HepG2 (cell line): ENCODE results near the gene IL17C. TPM values are rescaled to one million over a fixed set of nuclear protein-coding genes. Genes with fewer than 3 reads are reported as not detected.

Source experiments
- ATAC-seq: fragments of 200-7000 bp; cut with Tn5 transposase; 3 replicates; pipeline ENCODE4 v1.9.1; 2020; ENCODE audit warnings: mild to moderate bottlenecking, moderate library complexity
- BruUV-seq: library from RNA; stranded (reverse); fragments of 400-500 nt; replicated peaks from 2 replicates; lab custom pipeline; 2021; lab: Mats Ljungman, UMichigan
- CTCF ChIA-PET: fragments of 300-600 bp; formaldehyde crosslinking; extraction: SDS; loops from one replicate; lab custom pipeline; 2021; ENCODE audit warnings: low total read pairs, inconsistent platforms, low intra/inter-chr PET ratio; lab: Yijun Ruan, JAX
- POLR2A ChIA-PET: fragments of 350-600 bp; sonication (Branson Sonifier 250); formaldehyde crosslinking; loops from one replicate; lab custom pipeline; 2020; ENCODE audit warnings: antibody characterized with exemption, inconsistent platforms; lab: Yijun Ruan, JAX
- DNase-seq: peaks from one replicate; pipeline ENCODE4 v3.0.0-alpha.2; 2015; ENCODE audit warnings: low spot score
- FAIRE-seq: peaks from 3 replicates; lab custom pipeline; 2011; peaks lifted over from hg19 to GRCh38; lab: Jason Lieb, UNC
- H2AFZ ChIP-seq: one replicate; pipeline ENCODE4 v1.6.1; 2011; ENCODE audit warnings: low read length, inconsistent platforms
- H3K27ac ChIP-seq: fragments of 300-600 bp; 3 replicates; pipeline ENCODE4 v1.8.0; 2011; ENCODE audit warnings: mixed run types, mild to moderate bottlenecking, mixed read lengths, low read length, inconsistent platforms; ENCODE audit not compliant: insufficient read depth; ENCODE audit errors: extremely low read length
- H3K27me3 ChIP-seq, 2 experiments: fragments of 200-600 bp in 1 of 2; 2 replicates in 1 of 2; 3 replicates in 1 of 2; pipeline versions ENCODE4 v1.6.0 to v1.8.0; 2011; ENCODE audit warnings: low read length in 2 of 2, mild to moderate bottlenecking in 2 of 2, moderate library complexity in 2 of 2, inconsistent platforms in 1 of 2; ENCODE audit not compliant: insufficient read depth in 2 of 2, control insufficient read depth in 1 of 2
- H3K36me3 ChIP-seq, 2 experiments: fragments of 200-600 bp in 1 of 2; replicated peaks in 1 of 2; 2 replicates in 1 of 2; 3 replicates in 1 of 2; pipeline versions ENCODE4 v1.5.1 to v1.8.0; 2011; ENCODE audit warnings: low read length in 2 of 2, inconsistent platforms in 1 of 2; ENCODE audit not compliant: insufficient read depth in 2 of 2, control insufficient read depth in 1 of 2
- H3K4me1 ChIP-seq: 2 replicates; pipeline ENCODE4 v1.5.1; 2012; ENCODE audit warnings: low read length, inconsistent platforms; ENCODE audit not compliant: insufficient read depth
- H3K4me2 ChIP-seq: 2 replicates; pipeline ENCODE4 v1.6.0; 2011; ENCODE audit warnings: low read depth, low read length, inconsistent platforms
- H3K4me3 ChIP-seq, 3 experiments: fragments of 200-600 bp in 1 of 3; sonication (generic), shearing (Covaris generic) in 1 of 3; replicated peaks in 1 of 3; 2 replicates each; pipeline ENCODE4 v1.5.1; 2011 to 2016; ENCODE audit warnings: low read length in 3 of 3, inconsistent platforms in 2 of 3, low read depth in 2 of 3, mild to moderate bottlenecking in 2 of 3, control low read depth in 1 of 3, mixed read lengths in 1 of 3; ENCODE audit not compliant: insufficient read depth in 1 of 3
- H3K79me2 ChIP-seq: one replicate; pipeline ENCODE4 v1.6.1; 2011; ENCODE audit warnings: low read length, inconsistent platforms; ENCODE audit not compliant: insufficient read depth
- H3K9ac ChIP-seq: 2 replicates; pipeline ENCODE4 v1.6.0; 2011; ENCODE audit warnings: mild to moderate bottlenecking, low read depth, low read length, inconsistent platforms; ENCODE audit not compliant: insufficient read depth
- H3K9me3 ChIP-seq: 2 replicates; pipeline ENCODE4 v1.5.1; 2012; ENCODE audit warnings: mild to moderate bottlenecking, low read length
- H4K20me1 ChIP-seq: 2 replicates; pipeline ENCODE4 v1.6.0; 2011; ENCODE audit warnings: inconsistent platforms, mild to moderate bottlenecking, low read length, moderate library complexity; ENCODE audit not compliant: insufficient read depth
- CC2D1A ChIP-seq: sonication (generic); formaldehyde crosslinking; IDR thresholded peaks from 2 replicates; pipeline ENCODE4 v1.8.1; 2023; ENCODE audit warnings: mild to moderate bottlenecking, missing genetic modification reagents
- CEBPB ChIP-seq: IDR thresholded peaks from 2 replicates; pipeline ENCODE4 v1.6.1; 2011; ENCODE audit warnings: low read depth, low read length, improper control_type of control experiment, borderline replicate concordance
- DNMT3B ChIP-seq: conservative IDR thresholded peaks from 2 replicates; pipeline ENCODE4 v1.6.1; 2016; ENCODE audit warnings: missing biosample characterization, control low read depth
- GPN1 ChIP-seq: sonication (generic); formaldehyde crosslinking; IDR thresholded peaks from 2 replicates; pipeline ENCODE4 v1.5.1; 2020; ENCODE audit warnings: missing genetic modification reagents, borderline replicate concordance
- HOXD1 ChIP-seq: sonication (generic); formaldehyde crosslinking; IDR thresholded peaks from 2 replicates; pipeline ENCODE4 v1.5.0; 2020; ENCODE audit warnings: missing genetic modification reagents
- KLF16 ChIP-seq, 2 experiments: sonication (generic) in 1 of 2; formaldehyde crosslinking in 1 of 2; IDR thresholded peaks; 2 replicates each; pipeline versions ENCODE4 v1.6.1 to v1.8.0; 2016 to 2023; ENCODE audit warnings: missing genetic modification reagents in 2 of 2, missing compliant biosample characterization in 1 of 2
- PHF20 ChIP-seq: sonication (generic); formaldehyde crosslinking; IDR thresholded peaks from 2 replicates; pipeline ENCODE4 v1.5.0; 2020; ENCODE audit warnings: mild to moderate bottlenecking, missing genetic modification reagents
- SAFB2 ChIP-seq: sonication (generic); formaldehyde crosslinking; IDR thresholded peaks from 2 replicates; pipeline ENCODE4 v1.5.1; 2020; ENCODE audit warnings: missing genetic modification reagents, low read depth, mild to moderate bottlenecking, borderline replicate concordance
- SP140L ChIP-seq: sonication (generic); formaldehyde crosslinking; IDR thresholded peaks from 2 replicates; pipeline ENCODE4 v1.4.0; 2020; ENCODE audit warnings: missing genetic modification reagents, borderline replicate concordance
- SUZ12 ChIP-seq: fragments of 150-350 bp; IDR thresholded peaks from 2 replicates; pipeline ENCODE4 v1.6.1; 2014; ENCODE audit warnings: low read depth, low read length
- ZC3H4 ChIP-seq: sonication (generic); formaldehyde crosslinking; IDR thresholded peaks from 2 replicates; pipeline ENCODE4 v1.4.0; 2020; ENCODE audit warnings: missing genetic modification reagents, borderline replicate concordance
- ZNF281 ChIP-seq: sonication (generic); formaldehyde crosslinking; IDR thresholded peaks from 2 replicates; pipeline ENCODE4 v1.4.0; 2020; ENCODE audit warnings: missing genetic modification reagents, borderline replicate concordance
- ZNF709 ChIP-seq: sonication (generic); formaldehyde crosslinking; IDR thresholded peaks from 2 replicates; pipeline ENCODE4 v1.5.0; 2020; ENCODE audit warnings: mild to moderate bottlenecking, missing genetic modification reagents
- WGBS: methylation state at CpG from one replicate; pipeline ENCODE4 v1.1.6; 2017; ENCODE audit warnings: low lambda C conversion rate; 5-methylcytosine and 5-hydroxymethylcytosine counted together
- in situ Hi-C: cut with HindIII; loops from 2 replicates; pipeline ENCODE4 v1.10.0; 2017; ENCODE audit warnings: low pct_unique_long_range_greater_than_20kb; ENCODE audit not compliant: extremely low pct_ligation_motif_present
- intact Hi-C: fragments of 100-400 bp; cut with micrococcal nuclease; formaldehyde crosslinking; loops from one replicate; pipeline ENCODE4 v1.10.0; 2022; ENCODE audit not compliant: unreplicated experiment
- polyA plus RNA-seq, 8 experiments: library from polyadenylated mRNA; depleted of rRNA in 3 of 8; stranded (reverse) in 7 of 8; unstranded in 1 of 8; fragments of >200 nt; fragmentation: Illumina TruSeq in 4 of 8; extraction: Trizol in 4 of 8; gene quantifications; 2 replicates each; pipeline versions ENCODE4 v1.2.1 to v1.2.3, GENCODE V29; 2011 to 2016; ENCODE audit warnings: low read depth in 4 of 8, missing spikeins in 1 of 8, mixed read lengths in 1 of 8; ENCODE audit not compliant: insufficient read depth in 1 of 8
- total RNA-seq, 5 experiments: library from RNA; depleted of rRNA; stranded (reverse); fragments of >200 nt; fragmentation: Illumina TruSeq; extraction: Trizol; gene quantifications; 2 replicates each; pipeline ENCODE4 v1.2.3, GENCODE V29; 2016; ENCODE audit warnings: low read depth in 1 of 5

Gene IL17C
- total and polyA plus RNA-seq, 2 of the 13 experiments (the other 11 are each of a cell fraction or from before 2014, with no cell fraction given) = not detected

- WGBS = 88% methylated on average over 9 of the region's 9 CpGs
- ATAC-seq = no peak
- CTCF ChIA-PET = no interaction called here
Observed at GRCh38 chr16:88629835-88630234, 8.5 kb upstream of the IL17C start.

GRCh38 chr16:88630433-88630832, 7.9 kb upstream of the IL17C start:
- Histone ChIP-seq H3K27ac (no peak overlapping the region), H2AFZ (no peak overlapping the region), H3K79me2 (no peaks in the 10 kb centered on the region), H3K4me3 (no peak overlapping the region), H3K4me1 (no peaks in the 10 kb centered on the region), H3K27me3 (no peaks in the 10 kb centered on the region)
- POLR2A ChIA-PET = no interaction called here
- WGBS = 98% methylated on average over 6 of the region's 12 CpGs
- no peak for FAIRE-seq
- in situ Hi-C loops = no loop called here
- TF ChIP-seq ZNF281 (CRISPR knock-in tag) (no peak), PHF20 (CRISPR knock-in tag) (no peak), KLF16 (CRISPR knock-in tag; IDR thresholded peaks at IDR 0.05) (no peak)
- TF ChIP-seq, all 625 proteins: peak for 0
- Histone ChIP-seq H3K36me3 (peaks cover 25 to 73% of the 10 kb centered on the region in 2 experiments), H4K20me1 (peaks cover 3% of the 10 kb centered on the region; the same call in 1 of the 2 replicates), H3K4me2 (no peak overlapping the region), H3K9ac (no peak overlapping the region), H3K9me3 (no peaks in the 10 kb centered on the region)
- CTCF ChIA-PET = no interaction called here
- intact Hi-C loops = no loop called here
- BruUV-seq = no TSS peak
- ATAC-seq = no peak
- DNase-seq = no peak

More at GRCh38 chr16:88629835-88630234, 8.5 kb upstream of the IL17C start:
- in situ Hi-C loops (no loop called here), intact Hi-C loops (no loop called here)
- H3K9ac ChIP-seq = no peak overlapping the region
- peaks cover 3% of the 10 kb centered on the region; the same call in 1 of the 2 replicates for H4K20me1 ChIP-seq
- DNase-seq = no peak
- no peaks in the 10 kb centered on the region for H3K9me3 ChIP-seq
- no peak overlapping the region for H3K27ac ChIP-seq
- no peak for FAIRE-seq
- no peak for TF ChIP-seq DNMT3B (CRISPR knock-in tag)
- TF ChIP-seq CC2D1A = no peak
- TF ChIP-seq SP140L (CRISPR knock-in tag) = no peak
- TF ChIP-seq ZNF709 (CRISPR knock-in tag) = no peak
- TF ChIP-seq SAFB2 (CRISPR knock-in tag) = no peak
- TF ChIP-seq GPN1 (CRISPR knock-in tag) = no peak
- TF ChIP-seq ZC3H4 (CRISPR knock-in tag) = no peak
- TF ChIP-seq CEBPB = no peak
- no peak for TF ChIP-seq SUZ12
- no peak for TF ChIP-seq HOXD1
- no TSS peak for BruUV-seq
- no peak overlapping the region for H3K4me2 ChIP-seq
- no peaks in the 10 kb centered on the region for H3K4me1 ChIP-seq
- no peaks in the 10 kb centered on the region for H3K27me3 ChIP-seq
- no peak overlapping the region for H2AFZ ChIP-seq
- peaks cover 31 to 79% of the 10 kb centered on the region in 2 experiments for H3K36me3 ChIP-seq
- H3K4me3 ChIP-seq = no peak overlapping the region
- no peaks in the 10 kb centered on the region for H3K79me2 ChIP-seq
- POLR2A ChIA-PET = no interaction called here
